HTERT RPE-1 (cell line): Measurements from ENCODE around the gene ANAPC1.
"Not testable (repeated sequence)": the region's sequence is repeated elsewhere in the genome, so short reads cannot be mapped to it uniquely, and the experiment has no call there.

Experiments
- in situ Hi-C: fragments of 300-500 bp; cut with MboI; formaldehyde crosslinking; loops from 4 replicates; pipeline ENCODE4 v1.14.3; 2020; ENCODE audit warnings: low sequenced_read_pairs

The ANAPC1 gene

GRCh38 chr2:111883661-111884591 lies at the start of gene ANAPC1:
Gene ANAPC1, minus strand, starts transcription at chr2:111884193. Its CDS starts 3,368 bp downstream, at chr2:111880825.
- in situ Hi-C loops, result no loop called here

- in situ Hi-C loops, result no loop called here
Measured at GRCh38 chr2:111932841-111933291, 48.9 kb upstream of the ANAPC1 start.

GRCh38 chr2:111930875-111931274 lies 46.9 kb upstream of the ANAPC1 start:
- in situ Hi-C loops, result no loop called here

GRCh38 chr2:111930409-111930808 lies 46.4 kb upstream of the ANAPC1 start:
- in situ Hi-C loops, result no loop called here

- in situ Hi-C loops, result no loop called here
Measured at GRCh38 chr2:111927723-111928122, 43.7 kb upstream of the ANAPC1 start.

GRCh38 chr2:111924617-111925107 lies 40.7 kb upstream of the ANAPC1 start:
- in situ Hi-C loops, result no loop called here

- in situ Hi-C loops, result no loop called here
Measured at GRCh38 chr2:111923276-111923804, 39.3 kb upstream of the ANAPC1 start.

GRCh38 chr2:111919794-111920608 lies 36.0 kb upstream of the ANAPC1 start:
- in situ Hi-C loops, result no loop called here

GRCh38 chr2:111919365-111919764 lies 35.4 kb upstream of the ANAPC1 start:
- in situ Hi-C loops, result no loop called here

GRCh38 chr2:111918383-111918806 lies 34.4 kb upstream of the ANAPC1 start:
- in situ Hi-C loops, result no loop called here

GRCh38 chr2:111917106-111917505 lies 33.1 kb upstream of the ANAPC1 start:
- in situ Hi-C loops, result no loop called here

GRCh38 chr2:111912547-111912946 lies 28.6 kb upstream of the ANAPC1 start:
- in situ Hi-C loops, result no loop called here

GRCh38 chr2:111911295-111911977 lies 27.4 kb upstream of the ANAPC1 start:
- in situ Hi-C loops, result not testable (repeated sequence)

GRCh38 chr2:111910609-111911277 lies 26.8 kb upstream of the ANAPC1 start:
- in situ Hi-C loops, result no loop called here

- in situ Hi-C loops, result not testable (repeated sequence)
Measured at GRCh38 chr2:111909997-111910396, 26.0 kb upstream of the ANAPC1 start.

- in situ Hi-C loops, result no loop called here
Measured at GRCh38 chr2:111909079-111909478, 25.1 kb upstream of the ANAPC1 start.

GRCh38 chr2:111908578-111908977 lies 24.6 kb upstream of the ANAPC1 start:
- in situ Hi-C loops, result no loop called here

- in situ Hi-C loops, result no loop called here
Measured at GRCh38 chr2:111905990-111906735, 22.2 kb upstream of the ANAPC1 start.

GRCh38 chr2:111905475-111905869 lies 21.5 kb upstream of the ANAPC1 start:
- in situ Hi-C loops, result not testable (repeated sequence)
